ENCODE results near the gene C4BPA. TPM values are rescaled to one million over a fixed set of nuclear protein-coding genes. Genes with fewer than 3 reads are reported as not detected.

The C4BPA gene
- total RNA-seq, 1 donor from 2014 or later = not detected

- H3K27me3 Mint-ChIP-seq = peaks cover 13% of the 10 kb centered on the region
- peaks cover 2% of the 10 kb centered on the region for H3K36me3 Mint-ChIP-seq (ENCODE audit: low read depth)
- intact Hi-C loops (cut with micrococcal nuclease) = no loop called here
- H3K27ac Mint-ChIP-seq = no peak overlapping the region
- no peak for DNase-seq
- H3K4me1 Mint-ChIP-seq = no peaks in the 10 kb centered on the region
- H3K9me3 Mint-ChIP-seq = peaks cover 21% of the 10 kb centered on the region
- no peak overlapping the region for H3K4me3 Mint-ChIP-seq
Measured at GRCh38 chr1:207155028-207155427, 51.0 kb downstream of the C4BPA start.

- DNase-seq = no peak
- Mint-ChIP-seq H3K27ac (no peak overlapping the region), H3K9me3 (peaks cover 18% of the 10 kb centered on the region), H3K4me1 (no peaks in the 10 kb centered on the region), H3K36me3 (ENCODE audit: low read depth) (peaks cover 2% of the 10 kb centered on the region), H3K27me3 (peaks cover 16% of the 10 kb centered on the region), H3K4me3 (no peak overlapping the region)
- intact Hi-C loops (cut with micrococcal nuclease) = no loop called here
Measured at GRCh38 chr1:207156095-207156494, 52.1 kb downstream of the C4BPA start.

- intact Hi-C loops (cut with micrococcal nuclease) = no loop called here
- no peaks in the 10 kb centered on the region for H3K36me3 Mint-ChIP-seq (ENCODE audit: low read depth)
- H3K4me1 Mint-ChIP-seq = no peaks in the 10 kb centered on the region
- H3K27me3 Mint-ChIP-seq = peaks cover 16% of the 10 kb centered on the region
- no peak overlapping the region for H3K4me3 Mint-ChIP-seq
- DNase-seq = no peak
- H3K27ac Mint-ChIP-seq = no peak overlapping the region
- H3K9me3 Mint-ChIP-seq = peaks cover 11% of the 10 kb centered on the region
Measured at GRCh38 chr1:207156826-207157225, 52.8 kb downstream of the C4BPA start.

- Mint-ChIP-seq H3K36me3 (ENCODE audit: low read depth) (no peaks in the 10 kb centered on the region), H3K9me3 (peaks cover 16% of the 10 kb centered on the region), H3K4me1 (no peaks in the 10 kb centered on the region), H3K4me3 (no peak overlapping the region), H3K27ac (no peak overlapping the region), H3K27me3 (peaks cover 10% of the 10 kb centered on the region)
- intact Hi-C loops (cut with micrococcal nuclease) = no loop called here
- DNase-seq = no peak
Measured at GRCh38 chr1:207164086-207164485, 60.1 kb downstream of the C4BPA start.

GRCh38 chr1:207172321-207172720 is 68.3 kb downstream of the C4BPA start:
- H3K4me1 Mint-ChIP-seq = peaks cover 4% of the 10 kb centered on the region
- peaks cover 4% of the 10 kb centered on the region for H3K27me3 Mint-ChIP-seq
- H3K27ac Mint-ChIP-seq = no peak overlapping the region
- H3K36me3 Mint-ChIP-seq (ENCODE audit: low read depth) = no peaks in the 10 kb centered on the region
- H3K9me3 Mint-ChIP-seq = no peaks in the 10 kb centered on the region
- intact Hi-C loops (cut with micrococcal nuclease) = no loop called here
- no peak for DNase-seq
- no peak overlapping the region for H3K4me3 Mint-ChIP-seq

GRCh38 chr1:207172885-207173284 is 68.9 kb downstream of the C4BPA start:
- Mint-ChIP-seq H3K4me1 (peaks cover 4% of the 10 kb centered on the region), H3K27me3 (peaks cover 5% of the 10 kb centered on the region), H3K36me3 (ENCODE audit: low read depth) (no peaks in the 10 kb centered on the region), H3K27ac (no peak overlapping the region), H3K4me3 (no peak overlapping the region), H3K9me3 (no peaks in the 10 kb centered on the region)
- DNase-seq = no peak
- intact Hi-C loops (cut with micrococcal nuclease) = no loop called here

- H3K4me1 Mint-ChIP-seq = peaks cover 4% of the 10 kb centered on the region
- intact Hi-C loops (cut with micrococcal nuclease) = no loop called here
- H3K36me3 Mint-ChIP-seq (ENCODE audit: low read depth) = no peaks in the 10 kb centered on the region
- H3K9me3 Mint-ChIP-seq = no peaks in the 10 kb centered on the region
- peaks cover 8% of the 10 kb centered on the region for H3K27me3 Mint-ChIP-seq
- no peak overlapping the region for H3K4me3 Mint-ChIP-seq
- no peak for DNase-seq
- no peak overlapping the region for H3K27ac Mint-ChIP-seq
Measured at GRCh38 chr1:207173396-207173795, 69.4 kb downstream of the C4BPA start.

- DNase-seq = no peak
- Mint-ChIP-seq H3K9me3 (no peaks in the 10 kb centered on the region), H3K27me3 (peaks cover 10% of the 10 kb centered on the region), H3K27ac (no peak overlapping the region), H3K36me3 (ENCODE audit: low read depth) (no peaks in the 10 kb centered on the region), H3K4me3 (no peak overlapping the region), H3K4me1 (peaks cover 4% of the 10 kb centered on the region)
- intact Hi-C loops (cut with micrococcal nuclease) = no loop called here
Measured at GRCh38 chr1:207174913-207175312, 70.9 kb downstream of the C4BPA start.

GRCh38 chr1:207179036-207179435 is 75.0 kb downstream of the C4BPA start:
- Mint-ChIP-seq H3K9me3 (no peaks in the 10 kb centered on the region), H3K36me3 (ENCODE audit: low read depth) (no peaks in the 10 kb centered on the region), H3K4me1 (no peaks in the 10 kb centered on the region), H3K4me3 (no peak overlapping the region), H3K27me3 (peaks cover 22% of the 10 kb centered on the region), H3K27ac (no peak overlapping the region)
- intact Hi-C loops (cut with micrococcal nuclease) = no loop called here
- no peak for DNase-seq

GRCh38 chr1:207181847-207182246 is 77.8 kb downstream of the C4BPA start:
- no peaks in the 10 kb centered on the region for H3K4me1 Mint-ChIP-seq
- no peak for DNase-seq
- no peak overlapping the region for H3K4me3 Mint-ChIP-seq
- intact Hi-C loops (cut with micrococcal nuclease) = no loop called here
- H3K36me3 Mint-ChIP-seq (ENCODE audit: low read depth) = no peaks in the 10 kb centered on the region
- H3K27me3 Mint-ChIP-seq = peaks cover 25% of the 10 kb centered on the region
- no peak overlapping the region for H3K27ac Mint-ChIP-seq
- no peaks in the 10 kb centered on the region for H3K9me3 Mint-ChIP-seq

GRCh38 chr1:207186503-207186902 is 82.5 kb downstream of the C4BPA start:
- intact Hi-C loops (cut with micrococcal nuclease) = no loop called here
- Mint-ChIP-seq H3K27ac (no peak overlapping the region), H3K4me3 (no peak overlapping the region), H3K36me3 (ENCODE audit: low read depth) (no peaks in the 10 kb centered on the region), H3K4me1 (peaks cover 4% of the 10 kb centered on the region), H3K27me3 (peaks cover 17% of the 10 kb centered on the region), H3K9me3 (peaks cover 8% of the 10 kb centered on the region)
- no peak for DNase-seq

GRCh38 chr1:207188901-207189300 is 84.9 kb downstream of the C4BPA start:
- Mint-ChIP-seq H3K27me3 (peaks cover 15% of the 10 kb centered on the region), H3K9me3 (peaks cover 14% of the 10 kb centered on the region), H3K4me1 (peaks cover 4% of the 10 kb centered on the region), H3K27ac (no peak overlapping the region), H3K36me3 (ENCODE audit: low read depth) (no peaks in the 10 kb centered on the region), H3K4me3 (no peak overlapping the region)
- intact Hi-C loops (cut with micrococcal nuclease) = no loop called here
- no peak for DNase-seq

- no peak overlapping the region for H3K4me3 Mint-ChIP-seq
- no peaks in the 10 kb centered on the region for H3K36me3 Mint-ChIP-seq (ENCODE audit: low read depth)
- no peak for DNase-seq
- H3K9me3 Mint-ChIP-seq = peaks cover 18% of the 10 kb centered on the region
- H3K27me3 Mint-ChIP-seq = peaks cover 8% of the 10 kb centered on the region
- H3K4me1 Mint-ChIP-seq = peaks cover 4% of the 10 kb centered on the region
- no peak overlapping the region for H3K27ac Mint-ChIP-seq
- intact Hi-C loops (cut with micrococcal nuclease) = no loop called here
Measured at GRCh38 chr1:207191061-207191460, 87.0 kb downstream of the C4BPA start.

- H3K36me3 Mint-ChIP-seq (ENCODE audit: low read depth) = no peaks in the 10 kb centered on the region
- intact Hi-C loops (cut with micrococcal nuclease) = no loop called here
- peaks cover 18% of the 10 kb centered on the region for H3K9me3 Mint-ChIP-seq
- H3K27me3 Mint-ChIP-seq = peaks cover 8% of the 10 kb centered on the region
- DNase-seq = no peak
- peaks cover 4% of the 10 kb centered on the region for H3K4me1 Mint-ChIP-seq
- H3K4me3 Mint-ChIP-seq = no peak overlapping the region
- H3K27ac Mint-ChIP-seq = no peak overlapping the region
Measured at GRCh38 chr1:207191776-207192175, 87.7 kb downstream of the C4BPA start.

GRCh38 chr1:207194197-207194596 is 90.2 kb downstream of the C4BPA start:
- peaks cover 15% of the 10 kb centered on the region for H3K27me3 Mint-ChIP-seq
- H3K9me3 Mint-ChIP-seq = peaks cover 15% of the 10 kb centered on the region
- intact Hi-C loops (cut with micrococcal nuclease) = no loop called here
- H3K4me3 Mint-ChIP-seq = no peak overlapping the region
- H3K36me3 Mint-ChIP-seq (ENCODE audit: low read depth) = no peaks in the 10 kb centered on the region
- peaks cover 4% of the 10 kb centered on the region for H3K4me1 Mint-ChIP-seq
- no peak overlapping the region for H3K27ac Mint-ChIP-seq
- DNase-seq = no peak
